GM12878 (cell line): Measurements from ENCODE around the gene MRPS18B. TPM values are rescaled to one million over a fixed set of nuclear protein-coding genes. Genes with fewer than 3 reads are reported as not detected.

Source experiments
- ATAC-seq: fragments of 200-7000 bp; cut with Tn5 transposase; 3 replicates; pipeline ENCODE4 v1.9.1; 2020; ENCODE audit warnings: mild to moderate bottlenecking, moderate library complexity
- BruUV-seq: library from RNA; stranded (reverse); fragments of 400-500 nt; replicated peaks from 2 replicates; lab custom pipeline; 2021; lab: Mats Ljungman, UMichigan
- CTCF ChIA-PET: fragments of 300-600 bp; sonication (Branson Sonifier 250); formaldehyde crosslinking; extraction: SDS; loops from one replicate; lab custom pipeline; 2021; ENCODE audit warnings: inconsistent platforms; lab: Yijun Ruan, JAX
- POLR2A ChIA-PET: fragments of 350-600 bp; formaldehyde crosslinking; extraction: SDS; loops from one replicate; lab custom pipeline; 2021; ENCODE audit warnings: inconsistent platforms; lab: Charles Lee
- RAD21 ChIA-PET: fragments of 300-600 bp; sonication (Branson Sonifier 250); formaldehyde crosslinking; loops from one replicate; lab custom pipeline; 2023; ENCODE audit warnings: antibody characterized with exemption; ENCODE audit not compliant: unreplicated experiment; lab: Charles Lee
- SMC1A ChIA-PET: fragments of 300-600 bp; sonication (Branson Sonifier 250); formaldehyde crosslinking; loops from one replicate; lab custom pipeline; 2023; ENCODE audit not compliant: unreplicated experiment, uncharacterized antibody; lab: Charles Lee
- DNase-seq: peaks from one replicate; pipeline ENCODE4 v3.0.0-alpha.2; 2011; ENCODE audit warnings: low read depth, low spot score
- FAIRE-seq: peaks from 3 replicates; lab custom pipeline; 2011; peaks lifted over from hg19 to GRCh38; lab: Jason Lieb, UNC
- H2AFZ ChIP-seq: 2 replicates; pipeline ENCODE4 v1.6.0; 2011; ENCODE audit warnings: low read depth, low read length, control low read depth; ENCODE audit not compliant: control insufficient read depth
- H3K27ac ChIP-seq: 2 replicates; pipeline ENCODE4 v1.5.1; 2011; ENCODE audit warnings: control low read depth; ENCODE audit not compliant: control insufficient read depth, insufficient read depth
- H3K27me3 ChIP-seq, 2 experiments: replicated peaks in 1 of 2; 2 replicates each; pipeline versions ENCODE4 v1.6.0 to v1.6.1; 2011; ENCODE audit warnings: low read length in 1 of 2; ENCODE audit not compliant: control insufficient read depth in 2 of 2, insufficient read depth in 2 of 2
- H3K36me3 ChIP-seq, 2 experiments: 2 replicates each; pipeline ENCODE4 v1.5.1; 2011; ENCODE audit warnings: low read length in 1 of 2; ENCODE audit not compliant: control insufficient read depth in 2 of 2, insufficient read depth in 2 of 2
- H3K4me1 ChIP-seq: 2 replicates; pipeline ENCODE4 v1.6.1; 2011; ENCODE audit warnings: mild to moderate bottlenecking, low read length, moderate library complexity, mixed read lengths; ENCODE audit not compliant: control insufficient read depth, insufficient read depth
- H3K4me2 ChIP-seq: 2 replicates; pipeline ENCODE4 v1.6.0; 2011; ENCODE audit warnings: control low read depth; ENCODE audit not compliant: control insufficient read depth, insufficient read depth
- H3K4me3 ChIP-seq: fragments of 200-600 bp; sonication (generic); 2 replicates; pipeline ENCODE4 v1.5.1; 2016
- H3K79me2 ChIP-seq: 2 replicates; pipeline ENCODE4 v1.6.0; 2011; ENCODE audit warnings: low read length; ENCODE audit not compliant: control insufficient read depth, insufficient read depth
- H3K9ac ChIP-seq: 2 replicates; pipeline ENCODE4 v1.8.0; 2011; ENCODE audit warnings: low read length, control low read depth, mixed read lengths; ENCODE audit not compliant: control insufficient read depth, insufficient read depth
- H3K9me3 ChIP-seq: replicated peaks from 3 replicates; pipeline ENCODE4 v1.5.1; 2011; ENCODE audit warnings: mild to moderate bottlenecking, low read length; ENCODE audit not compliant: control insufficient read depth, insufficient read depth
- H4K20me1 ChIP-seq: 2 replicates; pipeline ENCODE4 v1.6.0; 2011; ENCODE audit not compliant: control insufficient read depth, insufficient read depth
- BACH1 ChIP-seq: fragments of 450-650 bp; IDR thresholded peaks from 2 replicates; pipeline ENCODE4 v1.6.1; 2017; ENCODE audit warnings: mild to moderate bottlenecking, borderline replicate concordance
- BRCA1 ChIP-seq: IDR thresholded peaks from 2 replicates; pipeline ENCODE4 v1.6.1; 2011; ENCODE audit warnings: low read depth, low read length, improper control_type of control experiment
- CBFB ChIP-seq: IDR thresholded peaks from 2 replicates; pipeline ENCODE4 v1.6.1; 2016; ENCODE audit warnings: antibody characterized with exemption, low read depth
- EP300 ChIP-seq, 2 experiments: fragments of 150-350 bp in 1 of 2; IDR thresholded peaks; 2 replicates each; pipeline ENCODE4 v1.6.1; 2011 to 2012; ENCODE audit warnings: low read depth in 2 of 2, low read length in 2 of 2, borderline replicate concordance in 1 of 2, improper control_type of control experiment in 1 of 2, inconsistent platforms in 1 of 2; ENCODE audit not compliant: control insufficient read depth in 1 of 2
- MYB ChIP-seq: fragments of 150-350 bp; IDR thresholded peaks from 2 replicates; pipeline ENCODE4 v1.6.1; 2014; ENCODE audit warnings: mild to moderate bottlenecking, low read depth, low read length, borderline replicate concordance
- NFIC ChIP-seq: IDR thresholded peaks from 2 replicates; pipeline ENCODE4 v1.6.1; 2012; ENCODE audit warnings: low read depth, mild to moderate bottlenecking, inconsistent platforms, low read length, moderate library complexity
- SUZ12 ChIP-seq: fragments of 200-600 bp; sonication (generic); IDR thresholded peaks from one replicate; pipeline ENCODE4 v1.6.1; 2018; ENCODE audit warnings: antibody characterized with exemption, mild to moderate bottlenecking; ENCODE audit not compliant: unreplicated experiment
- TAF1 ChIP-seq: IDR thresholded peaks from 2 replicates; pipeline ENCODE4 v1.6.1; 2011; ENCODE audit warnings: mild to moderate bottlenecking, low read depth, low read length, borderline replicate concordance
- ZNF207 ChIP-seq: fragments of 450-650 bp; IDR thresholded peaks from 2 replicates; pipeline ENCODE4 v1.6.1; 2014; ENCODE audit warnings: antibody characterized with exemption, mild to moderate bottlenecking, borderline replicate concordance
- WGBS: methylation state at CpG from one replicate; pipeline ENCODE4 v1.1.6; 2016; ENCODE audit warnings: low lambda C conversion rate; ENCODE audit not compliant: insufficient replicate concordance, insufficient coverage; ENCODE audit errors: missing lambda C conversion rate; 5-methylcytosine and 5-hydroxymethylcytosine counted together
- in situ Hi-C: fragments of 300-500 bp; cut with MboI; formaldehyde crosslinking; loops from 9 replicates; pipeline ENCODE4 v1.14.3; 2018; ENCODE audit warnings: mixed read lengths
- intact Hi-C: fragments of 100-400 bp; cut with micrococcal nuclease; formaldehyde crosslinking; loops from one replicate; pipeline ENCODE4 v1.14.2; 2022; ENCODE audit not compliant: unreplicated experiment
- polyA plus RNA-seq, 11 experiments: library from polyadenylated mRNA; depleted of rRNA in 4 of 11; unstranded in 6 of 11; stranded (reverse) in 5 of 11; fragments of >200 nt; fragmentation: Nextera tagmentation in 4 of 11; fragmentation: Illumina TruSeq in 1 of 11; extraction: Ambion mirVana in 4 of 11; extraction: Trizol in 1 of 11; gene quantifications; 1 replicate in 1 of 11; 2 replicates in 10 of 11; pipeline versions ENCODE4 v1.2.1 to v1.2.3, GENCODE V29; 2011 to 2016; ENCODE audit warnings: inconsistent platforms in 2 of 11, missing spikeins in 2 of 11, low read depth in 1 of 11
- total RNA-seq, 4 experiments: library from RNA; depleted of rRNA in 3 of 4; stranded (reverse); fragments of >200 nt in 3 of 4; fragmentation: Illumina TruSeq in 1 of 4; extraction: Trizol in 1 of 4; gene quantifications; 2 replicates each; pipeline versions ENCODE4 v1.2.1 to v1.2.3, GENCODE V29; 2013 to 2021
- TF ChIP-seq, protein P1 (sequence below): fragments of 450-650 bp; IDR thresholded peaks from 2 replicates; pipeline ENCODE4 v1.6.1; 2018; ENCODE audit warnings: mild to moderate bottlenecking, low read depth, moderate library complexity; ENCODE audit not compliant: partially characterized antibody
- TF ChIP-seq, protein P2 (sequence below): IDR thresholded peaks from 2 replicates; pipeline ENCODE4 v1.6.1; 2011; ENCODE audit warnings: borderline replicate concordance, low read depth, mild to moderate bottlenecking, moderate library complexity, low read length; ENCODE audit not compliant: insufficient read depth, poor library complexity, severe bottlenecking
- TF ChIP-seq, protein P3 (sequence below): fragments of 450-650 bp; IDR thresholded peaks from 2 replicates; pipeline ENCODE4 v1.6.1; 2017; ENCODE audit warnings: low read depth, mild to moderate bottlenecking, moderate library complexity

Gene MRPS18B
- total and polyA plus RNA-seq, 10 of the 15 experiments (the other 5 are each of a cell fraction or from before 2014, with no cell fraction given), result 80.9 to 259 (median 140) TPM

DNA sequence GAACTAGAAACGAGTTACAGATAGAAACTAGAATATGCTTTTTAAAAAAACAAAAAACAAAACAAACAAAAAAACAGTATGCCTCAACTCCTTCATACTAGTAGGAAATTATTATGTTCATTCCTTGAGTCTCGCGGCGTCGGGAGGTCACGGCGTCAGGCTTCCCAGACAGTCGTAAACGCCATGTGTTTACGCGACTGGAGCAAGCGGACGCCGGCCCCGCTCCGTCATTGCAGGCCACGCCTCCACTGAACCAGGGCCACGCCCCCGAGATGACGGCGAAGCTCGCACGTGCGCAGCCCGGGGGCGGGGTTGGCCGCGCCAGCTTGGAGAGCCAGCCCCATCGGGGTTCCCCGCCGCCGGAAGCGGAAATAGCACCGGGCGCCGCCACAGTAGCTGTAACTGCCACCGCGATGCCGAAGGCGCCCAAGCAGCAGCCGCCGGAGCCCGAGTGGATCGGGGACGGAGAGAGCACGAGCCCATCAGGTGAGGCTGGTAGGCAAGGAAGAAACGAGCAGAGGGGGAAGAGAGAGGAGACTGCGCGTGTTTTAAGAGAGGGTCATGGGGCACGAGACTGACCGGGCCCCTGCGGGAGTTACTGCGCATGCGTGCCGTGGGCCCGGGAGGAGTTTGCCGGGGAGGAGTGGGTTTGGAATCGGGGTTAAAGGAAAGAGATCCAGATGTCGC, 46.4 kb upstream of the MRPS18B start, which contains the start of gene ABCF1:
Gene ABCF1 (plus strand): TSS at position 368 of the 687 bp plus-strand sequence. CDS start 46 bp downstream, at position 414.
- H3K27ac ChIP-seq, result peak within 1 kb of the TSS; percentile 94
- under 1% methylated on average over 59 of the region's 59 CpGs for WGBS
- ChIA-PET POLR2A (interaction anchor here (0.9 to 2.5 kb wide), 8 partner anchors 15 to 108 kb away, joined by 3 to 25 read pairs (median 4); partner anchors contain the start of genes GNL1, MRPS18B and PRR3), CTCF (interaction anchor here (0.7 to 2.6 kb wide), 9 partner anchors 14 to 108 kb away, joined by 3 to 25 read pairs (median 6); partner anchors contain the start of genes GNL1 and PRR3), SMC1A (interaction anchor here (0.9 to 2.3 kb wide), 6 partner anchors 13 to 45 kb away, joined by 3 to 18 read pairs (median 4); partner anchors contain the start of gene PRR3), RAD21 (interaction anchor here (0.9 to 2.2 kb wide), 8 partner anchors 14 to 118 kb away, joined by 3 to 11 read pairs (median 4); partner anchors contain the start of genes GNL1 and PRR3)
- peaks cover 44% of the 10 kb centered on the region for H3K79me2 ChIP-seq
- peak within 1 kb of the TSS; percentile 100 for H2AFZ ChIP-seq
- H3K9ac ChIP-seq, result peak within 1 kb of the TSS; percentile 93
- BruUV-seq, result no TSS peak
- peak within 1 kb of the TSS; percentile 98 for H3K4me2 ChIP-seq
- in situ Hi-C loops (no loop called here), intact Hi-C loops (loop anchor here (2.0 kb wide), 1 partner anchor 14 kb away; the partner anchor contains the start of genes GNL1 and PRR3)
- H3K4me3 ChIP-seq, result peak within 1 kb of the TSS; percentile 89
- DNase-seq (peak; percentile 85), ATAC-seq (peak; percentile 94), FAIRE-seq (peak; percentile 44)
- no peaks in the 10 kb centered on the region; a peak in 3 of 4 replicates for H3K36me3 ChIP-seq
- peaks cover 15% of the 10 kb centered on the region for H3K4me1 ChIP-seq
- no peaks in the 10 kb centered on the region for H3K27me3 ChIP-seq
- peaks cover 3% of the 10 kb centered on the region; the same call in 1 of the 2 replicates for H4K20me1 ChIP-seq
- no peaks in the 10 kb centered on the region for H3K9me3 ChIP-seq
- TF ChIP-seq BACH1, result peak; percentile 78
- TF ChIP-seq MYB, result peak; percentile 69; the same call in 1 of the 2 replicates
- no peak; the same call in 1 of the 2 replicates for TF ChIP-seq CBFB
- TF ChIP-seq, protein P1, sequence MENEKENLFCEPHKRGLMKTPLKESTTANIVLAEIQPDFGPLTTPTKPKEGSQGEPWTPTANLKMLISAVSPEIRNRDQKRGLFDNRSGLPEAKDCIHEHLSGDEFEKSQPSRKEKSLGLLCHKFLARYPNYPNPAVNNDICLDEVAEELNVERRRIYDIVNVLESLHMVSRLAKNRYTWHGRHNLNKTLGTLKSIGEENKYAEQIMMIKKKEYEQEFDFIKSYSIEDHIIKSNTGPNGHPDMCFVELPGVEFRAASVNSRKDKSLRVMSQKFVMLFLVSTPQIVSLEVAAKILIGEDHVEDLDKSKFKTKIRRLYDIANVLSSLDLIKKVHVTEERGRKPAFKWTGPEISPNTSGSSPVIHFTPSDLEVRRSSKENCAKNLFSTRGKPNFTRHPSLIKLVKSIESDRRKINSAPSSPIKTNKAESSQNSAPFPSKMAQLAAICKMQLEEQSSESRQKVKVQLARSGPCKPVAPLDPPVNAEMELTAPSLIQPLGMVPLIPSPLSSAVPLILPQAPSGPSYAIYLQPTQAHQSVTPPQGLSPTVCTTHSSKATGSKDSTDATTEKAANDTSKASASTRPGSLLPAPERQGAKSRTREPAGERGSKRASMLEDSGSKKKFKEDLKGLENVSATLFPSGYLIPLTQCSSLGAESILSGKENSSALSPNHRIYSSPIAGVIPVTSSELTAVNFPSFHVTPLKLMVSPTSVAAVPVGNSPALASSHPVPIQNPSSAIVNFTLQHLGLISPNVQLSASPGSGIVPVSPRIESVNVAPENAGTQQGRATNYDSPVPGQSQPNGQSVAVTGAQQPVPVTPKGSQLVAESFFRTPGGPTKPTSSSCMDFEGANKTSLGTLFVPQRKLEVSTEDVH, result peak; percentile 63
- no peak for TF ChIP-seq NFIC
- TF ChIP-seq, protein P2, sequence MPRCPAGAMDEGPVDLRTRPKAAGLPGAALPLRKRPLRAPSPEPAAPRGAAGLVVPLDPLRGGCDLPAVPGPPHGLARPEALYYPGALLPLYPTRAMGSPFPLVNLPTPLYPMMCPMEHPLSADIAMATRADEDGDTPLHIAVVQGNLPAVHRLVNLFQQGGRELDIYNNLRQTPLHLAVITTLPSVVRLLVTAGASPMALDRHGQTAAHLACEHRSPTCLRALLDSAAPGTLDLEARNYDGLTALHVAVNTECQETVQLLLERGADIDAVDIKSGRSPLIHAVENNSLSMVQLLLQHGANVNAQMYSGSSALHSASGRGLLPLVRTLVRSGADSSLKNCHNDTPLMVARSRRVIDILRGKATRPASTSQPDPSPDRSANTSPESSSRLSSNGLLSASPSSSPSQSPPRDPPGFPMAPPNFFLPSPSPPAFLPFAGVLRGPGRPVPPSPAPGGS, result peak; percentile 59
- no peak for TF ChIP-seq BRCA1
- TF ChIP-seq EP300 (IDR thresholded peaks at IDR 0.05; ENCODE audit: borderline replicate concordance in 1 of 2, control insufficient read depth in 1 of 2, low read depth in 2 of 2, low read length in 2 of 2), result 0 out of 4 replicates have a peak, but pooled peaks of 1 of the 2 experiments have one; percentile 23
- TF ChIP-seq, protein P3, sequence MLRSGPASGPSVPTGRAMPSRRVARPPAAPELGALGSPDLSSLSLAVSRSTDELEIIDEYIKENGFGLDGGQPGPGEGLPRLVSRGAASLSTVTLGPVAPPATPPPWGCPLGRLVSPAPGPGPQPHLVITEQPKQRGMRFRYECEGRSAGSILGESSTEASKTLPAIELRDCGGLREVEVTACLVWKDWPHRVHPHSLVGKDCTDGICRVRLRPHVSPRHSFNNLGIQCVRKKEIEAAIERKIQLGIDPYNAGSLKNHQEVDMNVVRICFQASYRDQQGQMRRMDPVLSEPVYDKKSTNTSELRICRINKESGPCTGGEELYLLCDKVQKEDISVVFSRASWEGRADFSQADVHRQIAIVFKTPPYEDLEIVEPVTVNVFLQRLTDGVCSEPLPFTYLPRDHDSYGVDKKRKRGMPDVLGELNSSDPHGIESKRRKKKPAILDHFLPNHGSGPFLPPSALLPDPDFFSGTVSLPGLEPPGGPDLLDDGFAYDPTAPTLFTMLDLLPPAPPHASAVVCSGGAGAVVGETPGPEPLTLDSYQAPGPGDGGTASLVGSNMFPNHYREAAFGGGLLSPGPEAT, result peak; percentile 86
- no peak for TF ChIP-seq SUZ12
- TF ChIP-seq ZNF207, result no peak; the same call in 1 of the 2 replicates
- peak; percentile 80; the same call in 1 of the 2 replicates for TF ChIP-seq TAF1
